Mesenchymal stem cell (in vitro differentiated cells and primary cell): ENCODE measurements around the gene HSD3B1.
A peak's percentile ranks its signal among the peaks of the same experiment; 100 is the strongest.
"Not testable (repeated sequence)": the region's sequence is repeated elsewhere in the genome, so short reads cannot be mapped to it uniquely, and the experiment has no call there.

Experiments
- DNase-seq: peaks from one replicate; pipeline ENCODE4 v3.0.0-alpha.2; 2013
- H2AFZ ChIP-seq: one replicate; pipeline ENCODE4 v1.6.1; 2013; ENCODE audit warnings: low read depth, mild to moderate bottlenecking, control low read depth, inconsistent platforms, low read length, moderate library complexity
- H2AK5ac ChIP-seq: 2 replicates; pipeline ENCODE4 v1.6.1; 2013; ENCODE audit warnings: low read length, moderate library complexity, mild to moderate bottlenecking, inconsistent platforms; ENCODE audit not compliant: severe bottlenecking
- H2BK120ac ChIP-seq: one replicate; pipeline ENCODE4 v1.6.1; 2013; ENCODE audit warnings: low read depth, mild to moderate bottlenecking, inconsistent platforms, low read length, moderate library complexity
- H2BK12ac ChIP-seq, 2 experiments: one replicate each; pipeline ENCODE4 v1.6.1; 2013; ENCODE audit warnings: inconsistent platforms in 2 of 2, low read length in 2 of 2, mild to moderate bottlenecking in 2 of 2, moderate library complexity in 2 of 2, control low read depth in 1 of 2
- H2BK15ac ChIP-seq: one replicate; pipeline ENCODE4 v1.6.1; 2013; ENCODE audit warnings: mild to moderate bottlenecking, low read depth, inconsistent platforms; ENCODE audit not compliant: poor library complexity, severe bottlenecking
- H2BK5ac ChIP-seq: 2 replicates; pipeline ENCODE4 v1.6.1; 2013; ENCODE audit warnings: low read depth, mild to moderate bottlenecking, low read length, control low read depth, inconsistent platforms; ENCODE audit not compliant: poor library complexity, severe bottlenecking
- H3K14ac ChIP-seq, 2 experiments: one replicate each; pipeline ENCODE4 v1.6.1; 2013; ENCODE audit warnings: inconsistent platforms in 2 of 2, low read length in 2 of 2, control low read depth in 1 of 2, mild to moderate bottlenecking in 1 of 2, moderate library complexity in 1 of 2
- H3K18ac ChIP-seq, 2 experiments: one replicate each; pipeline ENCODE4 v1.6.1; 2013; ENCODE audit warnings: inconsistent platforms in 2 of 2, low read length in 2 of 2, control low read depth in 1 of 2, low read depth in 1 of 2, mild to moderate bottlenecking in 1 of 2
- H3K23ac ChIP-seq, 2 experiments: one replicate each; pipeline ENCODE4 v1.6.1; 2013; ENCODE audit warnings: inconsistent platforms in 2 of 2, low read length in 2 of 2, mild to moderate bottlenecking in 2 of 2, moderate library complexity in 2 of 2, control low read depth in 1 of 2
- H3K27ac ChIP-seq: 2 replicates; pipeline ENCODE4 v1.5.1; 2013; ENCODE audit warnings: mild to moderate bottlenecking, moderate library complexity, low read length, control low read depth, inconsistent platforms; ENCODE audit not compliant: poor library complexity, severe bottlenecking
- H3K27me3 ChIP-seq, 2 experiments: 2 replicates each; pipeline versions ENCODE4 v1.6.1 to v1.7.0; 2013; ENCODE audit warnings: low read length in 2 of 2, mild to moderate bottlenecking in 2 of 2, moderate library complexity in 2 of 2, control low read depth in 1 of 2, inconsistent platforms in 1 of 2; ENCODE audit not compliant: control insufficient read depth in 1 of 2, insufficient read depth in 1 of 2
- H3K36me3 ChIP-seq, 2 experiments: 2 replicates each; pipeline versions ENCODE4 v1.6.1 to v1.7.0; 2013; ENCODE audit warnings: low read length in 2 of 2, control low read depth in 1 of 2, inconsistent platforms in 1 of 2, low read depth in 1 of 2, mild to moderate bottlenecking in 1 of 2; ENCODE audit not compliant: insufficient read depth in 2 of 2, control insufficient read depth in 1 of 2
- H3K4ac ChIP-seq, 2 experiments: one replicate each; pipeline ENCODE4 v1.6.1; 2013; ENCODE audit warnings: inconsistent platforms in 2 of 2, low read length in 2 of 2, mild to moderate bottlenecking in 2 of 2, moderate library complexity in 2 of 2, control low read depth in 1 of 2, low read depth in 1 of 2
- H3K4me1 ChIP-seq: 2 replicates; pipeline ENCODE4 v1.6.1; 2013; ENCODE audit warnings: low read depth, low read length, control low read depth; ENCODE audit not compliant: control insufficient read depth, insufficient read depth
- H3K4me2 ChIP-seq: 2 replicates; pipeline ENCODE4 v1.6.1; 2013; ENCODE audit warnings: low read length, mild to moderate bottlenecking, inconsistent platforms; ENCODE audit not compliant: poor library complexity, severe bottlenecking
- H3K4me3 ChIP-seq, 2 experiments: 2 replicates each; pipeline versions ENCODE4 v1.5.1 to v1.7.0; 2013; ENCODE audit warnings: low read length in 2 of 2, mild to moderate bottlenecking in 2 of 2, control low read depth in 1 of 2, low read depth in 1 of 2; ENCODE audit not compliant: insufficient read depth in 1 of 2
- H3K79me1 ChIP-seq: replicated peaks from 2 replicates; pipeline ENCODE4 v1.6.1; 2013; ENCODE audit warnings: mild to moderate bottlenecking, control low read depth, low read length, inconsistent platforms; ENCODE audit not compliant: poor library complexity, severe bottlenecking
- H3K9ac ChIP-seq: 2 replicates; pipeline ENCODE4 v1.7.0; 2013; ENCODE audit warnings: mild to moderate bottlenecking, low read length, moderate library complexity
- H3K9me3 ChIP-seq: 2 replicates; pipeline ENCODE4 v1.7.0; 2013; ENCODE audit warnings: mild to moderate bottlenecking, low read length; ENCODE audit not compliant: control insufficient read depth
- H4K8ac ChIP-seq: one replicate; pipeline ENCODE4 v1.6.1; 2013; ENCODE audit warnings: inconsistent platforms, mild to moderate bottlenecking, low read length, moderate library complexity
- H4K91ac ChIP-seq: one replicate; pipeline ENCODE4 v1.6.1; 2013; ENCODE audit warnings: mild to moderate bottlenecking, low read length, inconsistent platforms
- WGBS: methylation state at CpG from one replicate; pipeline ENCODE4 v1.1.7; 2013; ENCODE audit warnings: mixed read lengths; 5-methylcytosine and 5-hydroxymethylcytosine counted together

HSD3B1 gene

GRCh38 chr1:119549719-119550132 lies 42.7 kb downstream of the HSD3B1 start:
- WGBS = 37% methylated on average over 4 of the region's 4 CpGs
- no peak overlapping the region for H2BK12ac ChIP-seq
- H3K4me2 ChIP-seq = no peak overlapping the region

GRCh38 chr1:119550381-119550780 lies 43.4 kb downstream of the HSD3B1 start:
- no peak overlapping the region for H2AFZ ChIP-seq
- H3K4me1 ChIP-seq = peaks cover 10% of the 10 kb centered on the region
- H2BK12ac ChIP-seq = no peak overlapping the region
- H4K91ac ChIP-seq = no peak overlapping the region
- 94% methylated on average over 2 of the region's 2 CpGs for WGBS
- H4K8ac ChIP-seq = no peak overlapping the region
- H3K14ac ChIP-seq = no peak overlapping the region
- peaks cover 20 to 23% of the 10 kb centered on the region in 2 experiments for H3K27me3 ChIP-seq
- H3K23ac ChIP-seq = no peak overlapping the region
- DNase-seq = no peak
- H3K18ac ChIP-seq = no peak overlapping the region
- no peak overlapping the region for H3K27ac ChIP-seq
- H3K4me3 ChIP-seq = no peak overlapping the region
- no peak overlapping the region for H3K4ac ChIP-seq
- H3K79me1 ChIP-seq = no peaks in the 10 kb centered on the region
- no peaks in the 10 kb centered on the region for H3K9me3 ChIP-seq
- H3K36me3 ChIP-seq = no peaks in the 10 kb centered on the region
- H3K4me2 ChIP-seq = no peak overlapping the region
- no peak overlapping the region for H2BK15ac ChIP-seq
- no peak overlapping the region for H2BK120ac ChIP-seq
- H2AK5ac ChIP-seq = peak overlapping the region; percentile 13
- no peak overlapping the region for H2BK5ac ChIP-seq
- H3K9ac ChIP-seq = no peak overlapping the region

More at GRCh38 chr1:119549719-119550132, 42.7 kb downstream of the HSD3B1 start:
- no peak overlapping the region for H3K14ac ChIP-seq
- no peaks in the 10 kb centered on the region for H3K36me3 ChIP-seq
- H3K4me1 ChIP-seq = peaks cover 10% of the 10 kb centered on the region
- H2BK120ac ChIP-seq = no peak overlapping the region
- no peak overlapping the region for H2BK15ac ChIP-seq
- H4K91ac ChIP-seq = no peak overlapping the region
- H3K27me3 ChIP-seq = peaks cover 20 to 23% of the 10 kb centered on the region in 2 experiments
- H3K9ac ChIP-seq = no peak overlapping the region
- peak overlapping the region; percentile 10 for H2AK5ac ChIP-seq
- no peaks in the 10 kb centered on the region for H3K9me3 ChIP-seq
- H3K23ac ChIP-seq = no peak overlapping the region
- no peak overlapping the region for H3K18ac ChIP-seq
- no peak overlapping the region for H2BK5ac ChIP-seq
- no peak overlapping the region for H4K8ac ChIP-seq
- no peak overlapping the region for H3K4me3 ChIP-seq
- H3K79me1 ChIP-seq = no peaks in the 10 kb centered on the region
- no peak overlapping the region for H3K4ac ChIP-seq
- H3K27ac ChIP-seq = no peak overlapping the region
- DNase-seq = peak; percentile 67
- H2AFZ ChIP-seq = no peak overlapping the region

GRCh38 chr1:119551218-119551617 lies 44.2 kb downstream of the HSD3B1 start:
- Histone ChIP-seq H2AFZ (no peak overlapping the region), H3K4me1 (peaks cover 12% of the 10 kb centered on the region), H3K18ac (no peak overlapping the region), H2BK15ac (no peak overlapping the region), H3K9me3 (no peaks in the 10 kb centered on the region), H2BK120ac (no peak overlapping the region), H2BK12ac (no peak overlapping the region), H4K8ac (no peak overlapping the region), H2AK5ac (peak overlapping the region; percentile 61), H3K9ac (no peak overlapping the region), H3K14ac (no peak overlapping the region), H3K4me3 (no peak overlapping the region), H3K27ac (no peak overlapping the region), H3K79me1 (no peaks in the 10 kb centered on the region), H2BK5ac (no peak overlapping the region), H3K36me3 (no peaks in the 10 kb centered on the region), H3K4me2 (no peak overlapping the region), H3K27me3 (peaks cover 16 to 23% of the 10 kb centered on the region in 2 experiments), H3K4ac (no peak overlapping the region), H4K91ac (no peak overlapping the region), H3K23ac (no peak overlapping the region)
- no peak for DNase-seq

- not testable (repeated sequence) for H3K23ac ChIP-seq, H2BK15ac ChIP-seq, H3K36me3 ChIP-seq, H3K9ac ChIP-seq, H3K18ac ChIP-seq, H3K27me3 ChIP-seq, H2AK5ac ChIP-seq, DNase-seq, H3K4me3 ChIP-seq, H3K9me3 ChIP-seq, H2BK120ac ChIP-seq, H3K4ac ChIP-seq, H2AFZ ChIP-seq, H3K4me2 ChIP-seq, H3K79me1 ChIP-seq, H4K8ac ChIP-seq, H4K91ac ChIP-seq, H2BK5ac ChIP-seq, H3K14ac ChIP-seq, H2BK12ac ChIP-seq
- WGBS = no CpG with 5 or more reads among the region's 1 CpG
- Histone ChIP-seq H3K4me1 (peaks cover 12% of the 10 kb centered on the region), H3K27ac (peak overlapping the region; percentile 98)
Measured at GRCh38 chr1:119552656-119553055, 45.6 kb downstream of the HSD3B1 start.
